ENCODE results near the gene TM4SF18.

GRCh38 chr3:149306751-149307434, 26.5 kb downstream of the TM4SF18 start:
- TF ChIP-seq EZH2phosphoT487 (IDR thresholded peaks at IDR 0.05; ENCODE audit: unreplicated experiment) = no peak
- TF ChIP-seq CTCF (conservative IDR thresholded peaks at IDR 0.05; ENCODE audit: low read depth in 2 of 2) = no peak
- no peak for TF ChIP-seq JUNB (IDR thresholded peaks at IDR 0.05; ENCODE audit: unreplicated experiment)
- no peak for TF ChIP-seq REST (IDR thresholded peaks at IDR 0.05; ENCODE audit: unreplicated experiment)
- no peak for TF ChIP-seq POLR2AphosphoS5 (IDR thresholded peaks at IDR 0.05; ENCODE audit: low read depth)
- TF ChIP-seq STAT1 (IDR thresholded peaks at IDR 0.05; ENCODE audit: unreplicated experiment) = no peak
- TF ChIP-seq EZH2 (IDR thresholded peaks at IDR 0.05; ENCODE audit: low read depth, unreplicated experiment) = no peak
- TF ChIP-seq ZNF462 (CRISPR knock-in tag; IDR thresholded peaks at IDR 0.05) = no peak
- TF ChIP-seq CREB1 (CRISPR knock-in tag; IDR thresholded peaks at IDR 0.05; ENCODE audit: low read depth) = no peak
- TF ChIP-seq NANOG (IDR thresholded peaks at IDR 0.05; ENCODE audit: borderline replicate concordance) = no peak
- no peak for TF ChIP-seq ZNF331 (CRISPR knock-in tag; IDR thresholded peaks at IDR 0.05; ENCODE audit: low read depth)
- no peak for TF ChIP-seq ZNF114 (CRISPR knock-in tag; IDR thresholded peaks at IDR 0.05)
